K562 (cell line): Measurements from ENCODE around the gene CACNA2D3. TPM values are rescaled to one million over a fixed set of nuclear protein-coding genes. Genes with fewer than 3 reads are reported as not detected.

Experiments used
- BCLAF1 ChIP-seq, 2 experiments: fragments of 450-650 bp in 1 of 2; IDR thresholded peaks; 2 replicates each; pipeline ENCODE4 v1.6.1; 2011 to 2017; ENCODE audit warnings: low read depth in 2 of 2, antibody characterized with exemption in 1 of 2, borderline replicate concordance in 1 of 2, low read length in 1 of 2, mild to moderate bottlenecking in 1 of 2, mixed read lengths in 1 of 2; ENCODE audit not compliant: control insufficient read depth in 1 of 2
- CTCF ChIP-seq, 3 experiments: IDR thresholded peaks in 2 of 3; conservative IDR thresholded peaks in 1 of 3; 2 replicates each; pipeline ENCODE4 v1.5.1; 2011 to 2012; ENCODE audit warnings: low read length in 3 of 3, mild to moderate bottlenecking in 3 of 3, control low read depth in 2 of 3, improper control_type of control experiment in 1 of 3, inconsistent platforms in 1 of 3, low read depth in 1 of 3, mixed read lengths in 1 of 3, moderate library complexity in 1 of 3; ENCODE audit not compliant: insufficient read depth in 2 of 3
- GABPB1 ChIP-seq: sonication (generic); formaldehyde crosslinking; IDR thresholded peaks from 2 replicates; pipeline ENCODE4 v1.8.0; 2022; ENCODE audit warnings: mild to moderate bottlenecking, missing genetic modification reagents
- MGA ChIP-seq: fragments of 450-650 bp; IDR thresholded peaks from 2 replicates; pipeline ENCODE4 v1.6.1; 2016; ENCODE audit warnings: mild to moderate bottlenecking, moderate library complexity
- POLR2AphosphoS5 ChIP-seq: IDR thresholded peaks from 2 replicates; pipeline ENCODE4 v1.6.1; 2011; ENCODE audit warnings: mild to moderate bottlenecking, low read depth, low read length, moderate library complexity; ENCODE audit not compliant: control insufficient read depth, insufficient read depth
- RBFOX2 ChIP-seq: fragments of 200-400 bp; formaldehyde crosslinking; IDR thresholded peaks from 2 replicates; pipeline ENCODE4 v1.6.1; 2017; ENCODE audit warnings: low read depth, mild to moderate bottlenecking, low read length, moderate library complexity
- TRIM28 ChIP-seq: fragments of 450-650 bp; IDR thresholded peaks from 2 replicates; pipeline ENCODE4 v1.6.1; 2017
- XRCC5 ChIP-seq: fragments of 200-400 bp; formaldehyde crosslinking; IDR thresholded peaks from 2 replicates; pipeline ENCODE4 v1.6.1; 2017; ENCODE audit warnings: low read depth, mild to moderate bottlenecking, low read length
- YY1 ChIP-seq, 3 experiments: IDR thresholded peaks; 2 replicates each; pipeline ENCODE4 v1.6.1; 2011; ENCODE audit warnings: low read length in 2 of 3, mild to moderate bottlenecking in 2 of 3, moderate library complexity in 2 of 3, borderline replicate concordance in 1 of 3, control low read depth in 1 of 3, low read depth in 1 of 3; ENCODE audit not compliant: insufficient read depth in 3 of 3, insufficient replicate concordance in 2 of 3, control insufficient read depth in 1 of 3, insufficient read length in 1 of 3; ENCODE audit errors: extremely low read depth in 1 of 3
- polyA plus RNA-seq, 8 experiments: library from polyadenylated mRNA; depleted of rRNA in 4 of 8; stranded (reverse) in 5 of 8; unstranded in 3 of 8; fragments of >200 nt; fragmentation: Nextera tagmentation in 2 of 8; fragmentation: Illumina TruSeq in 1 of 8; extraction: Ambion mirVana in 2 of 8; extraction: Trizol in 1 of 8; gene quantifications; 2 replicates each; pipeline versions ENCODE4 v1.2.1 to v1.2.3, GENCODE V29; 2011 to 2014; ENCODE audit warnings: inconsistent platforms in 1 of 8, missing spikeins in 1 of 8
- total RNA-seq, 7 experiments: library from RNA; depleted of rRNA in 6 of 7; stranded (reverse); fragments of >200 nt in 6 of 7; fragmentation: Illumina TruSeq in 2 of 7; extraction: Trizol in 2 of 7; gene quantifications; 2 replicates each; pipeline versions ENCODE4 v1.2.1 to v1.2.3, GENCODE V29; 2011 to 2021; ENCODE audit warnings: low replicate concordance in 1 of 7

CACNA2D3 gene
- total and polyA plus RNA-seq, 9 of the 15 experiments (the other 6 are each of a cell fraction or from before 2014, with no cell fraction given), result 0.01 TPM; not detected in 8

GRCh38 chr3:54777141-54777540 lies 654.8 kb downstream of the CACNA2D3 start (continued):
- no peak for TF ChIP-seq CTCF (IDR thresholded peaks at IDR 0.05 in 2 of 3, conservative IDR thresholded peaks at IDR 0.05 in 1 of 3; ENCODE audit: insufficient read depth in 2 of 3, low read depth in 1 of 3, low read length in 3 of 3)
- no peak for TF ChIP-seq MGA
- TF ChIP-seq GABPB1 (CRISPR knock-in tag), result no peak
- TF ChIP-seq YY1 (IDR thresholded peaks at IDR 0.05; ENCODE audit: borderline replicate concordance in 1 of 3, control insufficient read depth in 1 of 3, extremely low read depth in 1 of 3, insufficient read depth in 3 of 3, insufficient read length in 1 of 3, insufficient replicate concordance in 2 of 3, low read depth in 1 of 3, low read length in 2 of 3), result no peak
- no peak for TF ChIP-seq POLR2AphosphoS5
- no peak for TF ChIP-seq TRIM28
- TF ChIP-seq RBFOX2, result no peak
- no peak for TF ChIP-seq BCLAF1 (IDR thresholded peaks at IDR 0.05; ENCODE audit: borderline replicate concordance in 1 of 2, control insufficient read depth in 1 of 2, low read depth in 2 of 2, low read length in 1 of 2)
- no peak for TF ChIP-seq XRCC5
- TF ChIP-seq, all 486 proteins: peak for 0
